ENCODE results near the gene SPART.
A peak's percentile ranks its signal among the peaks of the same experiment; 100 is the strongest.

The SPART gene

DNA sequence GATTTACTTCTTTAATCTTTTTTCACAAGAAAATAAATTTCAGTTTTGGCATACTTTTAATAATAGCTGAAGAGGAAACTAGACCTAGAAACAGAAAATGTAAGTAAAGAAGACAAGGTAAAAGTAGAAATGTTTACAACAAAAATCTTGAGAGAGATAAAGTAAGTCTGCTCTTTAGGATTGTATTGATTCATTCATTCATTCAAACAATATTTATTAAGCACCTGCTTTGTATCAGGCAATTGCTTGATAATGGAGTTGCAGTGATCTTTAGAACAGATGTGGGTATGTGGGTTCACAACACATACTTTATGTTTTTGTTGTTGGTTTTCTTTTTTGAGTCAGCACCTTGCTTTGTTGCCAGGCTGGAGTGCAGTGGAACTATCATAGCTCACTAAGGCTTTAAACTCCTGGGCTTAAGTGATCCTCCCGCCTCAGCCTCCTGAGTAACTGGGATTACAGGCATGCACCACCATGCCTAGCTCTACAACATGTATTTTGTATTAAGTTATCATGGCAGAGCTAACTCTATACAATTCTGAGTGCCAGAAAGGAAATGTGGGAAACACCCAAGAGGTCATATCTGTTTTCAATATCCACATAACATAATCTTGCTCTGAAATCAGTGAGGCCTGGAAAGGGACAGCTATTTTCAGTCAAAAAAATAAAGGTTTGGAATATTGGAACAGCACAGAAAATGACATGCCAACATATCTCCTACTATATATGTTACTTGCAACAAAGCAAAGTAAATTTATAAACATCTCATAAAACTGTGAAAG lies 8.8 kb upstream of the SPART start:
- no peak for TF ChIP-seq CTCF (IDR thresholded peaks at IDR 0.05; ENCODE audit: extremely low read depth, missing control alignments)
- DNase-seq (ENCODE audit: low spot score): no peak

DNA sequence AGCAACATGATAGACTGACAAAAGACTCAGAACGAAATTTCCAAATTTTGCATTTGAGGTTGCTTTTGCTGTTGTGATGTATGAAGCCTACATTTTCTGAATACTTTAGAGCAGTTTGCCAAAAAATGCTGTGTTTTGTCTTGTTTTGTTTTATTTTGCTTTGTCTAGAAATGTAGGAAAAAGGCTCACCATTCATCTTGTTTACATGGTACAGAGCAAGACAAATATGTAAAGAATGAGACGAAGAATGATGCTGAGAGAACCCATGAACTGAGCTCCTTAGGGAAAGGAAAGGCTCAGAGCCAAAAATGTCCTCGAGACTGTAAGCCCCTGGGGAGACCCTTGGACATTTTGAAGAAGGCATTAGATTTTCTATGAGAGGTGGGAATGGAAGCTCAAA lies 6.8 kb upstream of the SPART start:
- no peak for DNase-seq (ENCODE audit: low spot score)
- no peak for TF ChIP-seq CTCF (IDR thresholded peaks at IDR 0.05; ENCODE audit: extremely low read depth, missing control alignments)

GRCh38 chr13:36352350-36352749 lies 6.2 kb upstream of the SPART start:
- TF ChIP-seq CTCF (IDR thresholded peaks at IDR 0.05; ENCODE audit: extremely low read depth, missing control alignments): no peak
- DNase-seq (ENCODE audit: low spot score): no peak

DNA sequence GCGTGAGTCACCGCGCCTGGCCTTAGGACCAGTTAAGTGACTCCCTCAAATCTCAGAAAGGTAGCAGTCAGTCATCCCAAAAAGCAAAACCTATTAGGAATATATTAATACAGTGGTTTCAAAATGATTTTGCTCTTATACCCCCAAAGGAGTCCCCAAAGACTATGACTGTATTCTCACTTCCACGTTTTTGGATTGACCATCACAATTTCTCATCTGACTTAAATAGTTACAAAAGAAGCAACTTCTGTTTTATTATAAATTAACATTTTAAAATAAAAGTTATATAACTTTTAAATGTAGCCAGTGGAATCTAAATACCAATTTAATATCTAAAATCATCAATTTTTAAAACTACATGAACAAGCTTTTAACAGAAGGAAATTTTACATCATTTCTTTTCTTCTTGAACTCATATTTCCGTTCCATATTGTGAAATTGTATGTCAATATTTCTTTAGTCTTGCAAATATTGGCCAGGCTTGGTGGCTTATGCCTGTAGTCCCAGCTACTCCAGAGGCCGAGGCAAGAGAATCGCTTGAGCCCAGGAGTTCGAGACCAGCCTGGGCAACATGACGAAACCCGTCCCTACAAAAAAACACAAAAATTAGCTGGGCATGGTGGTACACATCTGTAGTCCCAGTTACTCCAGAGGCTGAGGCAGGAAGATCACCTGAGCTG lies 1.5 kb upstream of the SPART start:
- no peak for DNase-seq (ENCODE audit: low spot score)
- no peak for TF ChIP-seq CTCF (IDR thresholded peaks at IDR 0.05; ENCODE audit: extremely low read depth, missing control alignments)

DNA sequence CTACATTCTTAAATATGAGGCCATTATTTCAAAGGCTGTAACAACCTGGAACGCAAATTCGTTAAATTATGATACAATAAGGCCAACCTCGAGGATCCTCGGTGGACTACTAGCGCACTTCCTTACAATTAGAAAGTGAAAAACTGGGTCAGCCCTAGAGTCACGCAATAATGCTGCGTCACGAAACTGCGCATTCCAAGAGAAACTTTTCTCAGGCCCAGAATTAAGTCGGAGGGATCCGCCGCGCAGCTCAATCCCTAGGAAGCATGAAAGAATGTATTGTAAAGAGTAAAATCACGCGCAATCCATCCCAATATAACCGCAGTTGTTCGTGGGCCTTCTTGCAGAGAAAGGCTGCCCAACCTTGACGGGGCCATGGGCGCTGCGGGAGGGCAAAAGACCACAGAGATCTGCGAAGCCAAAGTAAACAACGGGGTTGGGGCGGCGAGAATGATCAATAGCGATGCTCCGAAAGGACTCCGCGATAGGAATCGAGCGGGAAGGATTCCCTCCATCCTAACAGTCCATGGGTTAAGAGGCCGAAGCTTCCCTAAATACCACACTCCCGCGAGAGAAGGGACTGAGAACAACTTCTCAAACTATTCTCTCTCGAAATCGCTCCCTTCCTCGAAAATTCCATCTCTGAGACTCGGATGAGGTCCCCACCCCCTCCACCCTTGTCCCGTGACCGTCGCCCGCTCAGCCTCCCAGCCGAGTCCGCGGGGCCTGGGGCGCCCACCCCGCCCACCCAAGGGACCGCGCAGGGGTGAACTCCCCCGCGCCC lies 564 bp downstream of the SPART start:
- DNase-seq (ENCODE audit: low spot score): peak; percentile 10
- TF ChIP-seq CTCF (IDR thresholded peaks at IDR 0.05; ENCODE audit: extremely low read depth, missing control alignments): no peak

DNA sequence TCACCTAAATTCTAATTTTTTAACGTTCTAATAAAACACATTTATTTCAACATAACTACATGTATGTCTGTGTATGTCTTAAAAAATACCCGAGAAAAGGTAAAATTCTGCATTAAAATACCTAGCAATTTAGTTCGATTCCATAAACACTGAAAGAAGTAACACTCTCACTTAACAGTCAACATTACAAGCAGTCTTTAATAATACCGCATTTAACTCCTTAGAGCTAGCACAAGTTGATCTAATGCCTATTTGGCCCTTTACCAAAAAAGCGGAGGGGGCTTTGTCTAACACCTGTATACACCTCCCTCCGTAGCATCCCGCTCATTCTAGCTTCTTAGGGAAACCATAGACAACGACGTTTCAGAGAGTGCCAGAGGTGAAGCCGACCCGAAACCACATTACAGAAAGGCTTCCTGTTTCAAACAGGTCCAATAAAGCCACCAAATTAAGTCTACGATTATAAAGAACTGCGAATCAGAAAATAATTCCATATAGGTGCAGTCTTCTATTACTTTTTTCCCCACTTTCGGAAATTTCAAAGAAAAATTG lies 1.2 kb downstream of the SPART start:
- peak; percentile 8 for DNase-seq (ENCODE audit: low spot score)

More for the DNA sequence above, 1.2 kb downstream of the SPART start:
- TF ChIP-seq CTCF (IDR thresholded peaks at IDR 0.05; ENCODE audit: extremely low read depth, missing control alignments): no peak
